Measurements from ENCODE around the gene RBM20. TPM values are rescaled to one million over a fixed set of nuclear protein-coding genes. Genes with fewer than 3 reads are reported as not detected.

The RBM20 gene
- total RNA-seq, 6 experiments from 2014 or later = 0.04 to 0.29 (median 0.06) TPM

GRCh38 chr10:110835841-110836240 is 191.7 kb downstream of the RBM20 start:
- no peak for TF ChIP-seq POLR2A (IDR thresholded peaks at IDR 0.05)
- TF ChIP-seq CTCF (IDR thresholded peaks at IDR 0.05) = no peak
- intact Hi-C loops (cut with DNase I) = no loop called here
- Histone ChIP-seq H3K27ac (no peak overlapping the region), H3K9me3 (no peaks in the 10 kb centered on the region), H3K36me3 (no peaks in the 10 kb centered on the region), H3K27me3 (no peaks in the 10 kb centered on the region), H3K4me3 (no peak overlapping the region), H3K4me1 (peaks cover 0 to 9% (median 3%) of the 10 kb centered on the region in 4 donors)
- DNase-seq (no peak), ATAC-seq (no peak)
- WGBS (ENCODE audit: insufficient coverage, low coverage, low lambda C conversion rate, missing lambda C conversion rate) = 90% methylated on average over 6 of the region's 7 CpGs

- TF ChIP-seq CTCF (IDR thresholded peaks at IDR 0.05) (no peak), POLR2A (IDR thresholded peaks at IDR 0.05) (no peak)
- Histone ChIP-seq H3K27me3 (no peaks in the 10 kb centered on the region), H3K9me3 (no peaks in the 10 kb centered on the region), H3K36me3 (no peaks in the 10 kb centered on the region), H3K27ac (no peak overlapping the region), H3K4me3 (no peak overlapping the region), H3K4me1 (peaks cover 0 to 14% (median 6%) of the 10 kb centered on the region in 4 donors)
- 82% methylated on average over 3 of the region's 3 CpGs for WGBS (ENCODE audit: insufficient coverage, low coverage, low lambda C conversion rate, missing lambda C conversion rate)
- DNase-seq = no peak
- no peak for ATAC-seq
- intact Hi-C loops (cut with DNase I) = no loop called here
Observed at GRCh38 chr10:110836706-110837105, 192.6 kb downstream of the RBM20 start.

GRCh38 chr10:110837418-110838171 is 193.5 kb downstream of the RBM20 start:
- Histone ChIP-seq H3K27ac (no peak overlapping the region), H3K27me3 (no peaks in the 10 kb centered on the region), H3K4me3 (no peak overlapping the region), H3K9me3 (no peaks in the 10 kb centered on the region), H3K4me1 (peaks cover 0 to 16% (median 6%) of the 10 kb centered on the region in 4 donors), H3K36me3 (no peaks in the 10 kb centered on the region)
- TF ChIP-seq CTCF (IDR thresholded peaks at IDR 0.05) (no peak), POLR2A (IDR thresholded peaks at IDR 0.05) (no peak)
- intact Hi-C loops (cut with DNase I) = no loop called here
- WGBS (ENCODE audit: insufficient coverage, low coverage, low lambda C conversion rate, missing lambda C conversion rate) = 82% methylated on average over 2 of the region's 2 CpGs
- ATAC-seq (peak; percentile 8 to 71 (median 22)), DNase-seq (no peak)

GRCh38 chr10:110840225-110840922 is 196.2 kb downstream of the RBM20 start:
- no peaks in the 10 kb centered on the region for H3K36me3 ChIP-seq
- peak; percentile 44 to 72 (median 58) for ATAC-seq
- DNase-seq = peak; percentile 64 to 82 (median 81)
- no peak overlapping the region for H3K4me3 ChIP-seq
- H3K9me3 ChIP-seq = no peaks in the 10 kb centered on the region
- peaks cover 0 to 42% (median 15%) of the 10 kb centered on the region in 4 donors for H3K4me1 ChIP-seq
- peak overlapping the region in 1 of 3 donors; percentile 33 for H3K27ac ChIP-seq
- WGBS (ENCODE audit: insufficient coverage, low coverage, low lambda C conversion rate, missing lambda C conversion rate) = 58% methylated on average over 3 of the region's 5 CpGs
- intact Hi-C loops (cut with DNase I) = no loop called here
- TF ChIP-seq CTCF (IDR thresholded peaks at IDR 0.05) = no peak
- TF ChIP-seq POLR2A (IDR thresholded peaks at IDR 0.05) = no peak
- no peaks in the 10 kb centered on the region for H3K27me3 ChIP-seq
